GM21529 (cell line): ENCODE data around the gene BDKRB2.

Experiments
- ATAC-seq: cut with Tn5 transposase; IDR thresholded peaks from one replicate; pipeline ENCODE4 v1.9.1; 2021; ENCODE audit not compliant: unreplicated experiment

Gene BDKRB2

GRCh38 chr14:96204151-96205058, at the start of gene BDKRB2:
TSS of gene BDKRB2 (plus strand) at chr14:96204839. CDS start at chr14:96237108, 32,269 bp downstream.
- peak; percentile 45 for ATAC-seq

GRCh38 chr14:96154900-96155299, 49.7 kb upstream of the BDKRB2 start:
- ATAC-seq: no peak

- ATAC-seq: no peak
These were observed 47.6 kb upstream of the BDKRB2 start for GRCh38 chr14:96156804-96157760.

GRCh38 chr14:96158735-96159134, 45.9 kb upstream of the BDKRB2 start:
- ATAC-seq: no peak

GRCh38 chr14:96160076-96160912, 44.3 kb upstream of the BDKRB2 start:
- no peak for ATAC-seq

- ATAC-seq: no peak
These were observed 43.7 kb upstream of the BDKRB2 start for GRCh38 chr14:96160913-96161310.

- no peak for ATAC-seq
These were observed 43.0 kb upstream of the BDKRB2 start for GRCh38 chr14:96161636-96162035.

GRCh38 chr14:96162265-96162664, 42.4 kb upstream of the BDKRB2 start:
- ATAC-seq: no peak

- no peak for ATAC-seq
These were observed 41.9 kb upstream of the BDKRB2 start for GRCh38 chr14:96162741-96163140.

- no peak for ATAC-seq
These were observed 39.7 kb upstream of the BDKRB2 start for GRCh38 chr14:96164861-96165490.

GRCh38 chr14:96165493-96166436, 38.9 kb upstream of the BDKRB2 start:
- ATAC-seq: no peak

GRCh38 chr14:96166461-96167223, 38.0 kb upstream of the BDKRB2 start:
- ATAC-seq: no peak

GRCh38 chr14:96167224-96168148, 37.2 kb upstream of the BDKRB2 start:
- ATAC-seq: no peak

GRCh38 chr14:96168581-96168980, 36.1 kb upstream of the BDKRB2 start:
- no peak for ATAC-seq

GRCh38 chr14:96170961-96171592, 33.6 kb upstream of the BDKRB2 start:
- no peak for ATAC-seq

- no peak for ATAC-seq
These were observed 30.8 kb upstream of the BDKRB2 start for GRCh38 chr14:96173636-96174475.
